Measurements from ENCODE around the gene MAP3K14. TPM values are rescaled to one million over a fixed set of nuclear protein-coding genes. Genes with fewer than 3 reads are reported as not detected.

The MAP3K14 gene
- total and polyA plus RNA-seq, 10 of the 15 experiments (the other 5 are each of a cell fraction or from before 2014, with no cell fraction given) = 2.1 to 33.3 (median 19.7) TPM

DNA sequence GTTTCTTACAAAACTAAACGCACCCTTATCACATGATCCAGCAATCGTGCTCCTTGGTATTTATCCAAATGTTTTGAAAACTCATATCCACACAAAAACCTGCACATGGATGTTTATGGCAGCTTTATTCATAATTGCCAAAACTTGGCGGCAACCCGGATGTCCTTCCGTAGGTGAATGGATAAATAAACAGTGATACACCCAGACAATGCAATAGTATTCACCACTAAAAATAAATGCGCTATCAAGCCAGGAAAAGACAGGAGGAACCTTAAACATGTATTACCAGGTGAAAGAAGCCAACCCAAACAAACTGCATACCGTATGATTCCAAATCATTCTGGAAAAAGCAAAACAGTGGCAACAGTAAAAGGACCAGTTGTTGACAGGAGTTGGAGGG lies 64.9 kb downstream of the MAP3K14 start:
- no peaks in the 10 kb centered on the region for H3K9me3 ChIP-seq (replicated peaks; ENCODE audit: control insufficient read depth, insufficient read depth, low read length)
- no peaks in the 10 kb centered on the region for H4K20me1 ChIP-seq (ENCODE audit: control insufficient read depth, insufficient read depth)
- H3K27ac ChIP-seq (ENCODE audit: control insufficient read depth, insufficient read depth) = no peak overlapping the region
- H3K4me3 ChIP-seq = no peak overlapping the region
- no peaks in the 10 kb centered on the region for H3K27me3 ChIP-seq (replicated peaks in 1 of 2; ENCODE audit: control insufficient read depth in 2 of 2, insufficient read depth in 2 of 2, low read length in 1 of 2)
- ATAC-seq (no peak), DNase-seq (ENCODE audit: low read depth, low spot score) (no peak), FAIRE-seq (no peak)
- no peak overlapping the region for H2AFZ ChIP-seq (ENCODE audit: control insufficient read depth, low read depth, low read length)
- 95% methylated on average over 7 of the region's 7 CpGs for WGBS (ENCODE audit: insufficient coverage, insufficient replicate concordance, low lambda C conversion rate, missing lambda C conversion rate)
- RAD21 ChIA-PET (ENCODE audit: unreplicated experiment) = interaction anchor here (1.3 kb wide), 1 partner anchor 33 kb away, joined by 7 read pairs; no protein-coding TSS in a partner anchor
- in situ Hi-C loops (cut with MboI) = loop anchor here (25.0 kb wide), 1 partner anchor 360 kb away; no protein-coding TSS in a partner anchor
- peaks cover 0 to 3% of the 10 kb centered on the region in 2 experiments; a peak in 3 of 4 replicates for H3K36me3 ChIP-seq (ENCODE audit: control insufficient read depth in 2 of 2, insufficient read depth in 2 of 2, low read length in 1 of 2)
- CTCF ChIA-PET = interaction anchor here (1.6 to 2.4 kb wide), 3 partner anchors 16 to 134 kb away, joined by 4 to 8 read pairs (median 4); no protein-coding TSS in a partner anchor
- H3K4me1 ChIP-seq (ENCODE audit: control insufficient read depth, insufficient read depth, low read length) = peaks cover 13% of the 10 kb centered on the region
- intact Hi-C loops (cut with micrococcal nuclease; ENCODE audit: unreplicated experiment) = no loop called here
- TF ChIP-seq TARDBP (IDR thresholded peaks at IDR 0.05; ENCODE audit: borderline replicate concordance) = no peak
- no peak for TF ChIP-seq USF2 (IDR thresholded peaks at IDR 0.05; ENCODE audit: borderline replicate concordance, low read depth, low read length)
- TF ChIP-seq PML (IDR thresholded peaks at IDR 0.05; ENCODE audit: low read length) = no peak
- no peak for TF ChIP-seq NFXL1 (IDR thresholded peaks at IDR 0.05; ENCODE audit: borderline replicate concordance)
- TF ChIP-seq SMAD1 (IDR thresholded peaks at IDR 0.05; ENCODE audit: low read depth, partially characterized antibody) = no peak
- no peak for TF ChIP-seq IKZF1 (conservative IDR thresholded peaks at IDR 0.05)
- TF ChIP-seq TCF7 (IDR thresholded peaks at IDR 0.05; ENCODE audit: borderline replicate concordance) = no peak
- no peak for TF ChIP-seq KLF5 (IDR thresholded peaks at IDR 0.05; ENCODE audit: partially characterized antibody)
- no peak for TF ChIP-seq MEF2B (IDR thresholded peaks at IDR 0.05; ENCODE audit: partially characterized antibody, poor library complexity, severe bottlenecking)
- TF ChIP-seq, protein P1, sequence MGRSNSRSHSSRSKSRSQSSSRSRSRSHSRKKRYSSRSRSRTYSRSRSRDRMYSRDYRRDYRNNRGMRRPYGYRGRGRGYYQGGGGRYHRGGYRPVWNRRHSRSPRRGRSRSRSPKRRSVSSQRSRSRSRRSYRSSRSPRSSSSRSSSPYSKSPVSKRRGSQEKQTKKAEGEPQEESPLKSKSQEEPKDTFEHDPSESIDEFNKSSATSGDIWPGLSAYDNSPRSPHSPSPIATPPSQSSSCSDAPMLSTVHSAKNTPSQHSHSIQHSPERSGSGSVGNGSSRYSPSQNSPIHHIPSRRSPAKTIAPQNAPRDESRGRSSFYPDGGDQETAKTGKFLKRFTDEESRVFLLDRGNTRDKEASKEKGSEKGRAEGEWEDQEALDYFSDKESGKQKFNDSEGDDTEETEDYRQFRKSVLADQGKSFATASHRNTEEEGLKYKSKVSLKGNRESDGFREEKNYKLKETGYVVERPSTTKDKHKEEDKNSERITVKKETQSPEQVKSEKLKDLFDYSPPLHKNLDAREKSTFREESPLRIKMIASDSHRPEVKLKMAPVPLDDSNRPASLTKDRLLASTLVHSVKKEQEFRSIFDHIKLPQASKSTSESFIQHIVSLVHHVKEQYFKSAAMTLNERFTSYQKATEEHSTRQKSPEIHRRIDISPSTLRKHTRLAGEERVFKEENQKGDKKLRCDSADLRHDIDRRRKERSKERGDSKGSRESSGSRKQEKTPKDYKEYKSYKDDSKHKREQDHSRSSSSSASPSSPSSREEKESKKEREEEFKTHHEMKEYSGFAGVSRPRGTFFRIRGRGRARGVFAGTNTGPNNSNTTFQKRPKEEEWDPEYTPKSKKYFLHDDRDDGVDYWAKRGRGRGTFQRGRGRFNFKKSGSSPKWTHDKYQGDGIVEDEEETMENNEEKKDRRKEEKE (IDR thresholded peaks at IDR 0.05) = no peak
- no peak for TF ChIP-seq YY1 (IDR thresholded peaks at IDR 0.05; ENCODE audit: low read depth, low read length)
- TF ChIP-seq E2F4 (IDR thresholded peaks at IDR 0.05; ENCODE audit: low read depth, low read length) = no peak
- TF ChIP-seq HDAC6 (IDR thresholded peaks at IDR 0.05; ENCODE audit: unreplicated experiment) = no peak
- TF ChIP-seq KAT2A (conservative IDR thresholded peaks at IDR 0.05; ENCODE audit: control insufficient read depth, low read depth, low read length) = no peak
- no peak for TF ChIP-seq CREM (IDR thresholded peaks at IDR 0.05; ENCODE audit: low read depth)
- TF ChIP-seq ESRRA (IDR thresholded peaks at IDR 0.05; ENCODE audit: low read length) = no peak
- TF ChIP-seq FOS (IDR thresholded peaks at IDR 0.05; ENCODE audit: borderline replicate concordance, extremely low read depth, insufficient read length) = no peak
- no peak overlapping the region for H3K4me2 ChIP-seq (ENCODE audit: control insufficient read depth, insufficient read depth)
- POLR2A ChIA-PET = interaction anchor here (0.7 kb wide), 1 partner anchor 202 kb away, joined by 4 read pairs; no protein-coding TSS in a partner anchor
- H3K79me2 ChIP-seq (ENCODE audit: control insufficient read depth, insufficient read depth, low read length) = peaks cover 13% of the 10 kb centered on the region
- no peak overlapping the region for H3K9ac ChIP-seq (ENCODE audit: control insufficient read depth, insufficient read depth, low read length)
- BruUV-seq (replicated peaks) = TSS peak; percentile 22
- SMC1A ChIA-PET (ENCODE audit: uncharacterized antibody, unreplicated experiment) = interaction anchor here (1.1 kb wide), 1 partner anchor 143 kb away, joined by 3 read pairs; no protein-coding TSS in a partner anchor

Measured in GM12878 (cell line).